ENCODE results near the gene PPFIA1. TPM values are rescaled to one million over a fixed set of nuclear protein-coding genes. Genes with fewer than 3 reads are reported as not detected.

Gene PPFIA1
- total and polyA plus RNA-seq, 2 of the 13 experiments (the other 11 are each of a cell fraction or from before 2014, with no cell fraction given) = 29.9 to 45.2 TPM

DNA sequence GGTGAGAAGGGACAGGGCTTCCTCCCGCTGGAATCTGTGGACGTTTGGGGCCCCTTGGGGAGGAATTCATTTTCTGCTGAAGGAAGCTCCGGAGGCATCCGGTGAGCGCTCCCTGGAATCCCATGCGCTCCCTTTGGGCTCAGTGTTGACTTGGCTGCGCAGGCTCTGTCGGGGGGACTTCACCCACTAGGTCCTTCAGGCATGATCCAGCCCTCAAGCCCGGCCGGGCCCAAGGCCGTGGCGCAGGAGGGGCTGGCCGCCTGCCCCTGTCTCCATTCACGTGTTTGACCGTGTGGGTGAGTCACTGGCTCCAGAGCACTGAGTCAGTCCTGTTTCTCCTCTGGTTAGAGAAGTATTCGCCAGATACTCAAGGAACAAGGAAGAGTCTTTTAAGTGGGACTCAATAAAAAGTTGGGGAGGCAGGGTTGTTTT lies 129.2 kb downstream of the PPFIA1 start (continued):
- TF ChIP-seq, protein P1, sequence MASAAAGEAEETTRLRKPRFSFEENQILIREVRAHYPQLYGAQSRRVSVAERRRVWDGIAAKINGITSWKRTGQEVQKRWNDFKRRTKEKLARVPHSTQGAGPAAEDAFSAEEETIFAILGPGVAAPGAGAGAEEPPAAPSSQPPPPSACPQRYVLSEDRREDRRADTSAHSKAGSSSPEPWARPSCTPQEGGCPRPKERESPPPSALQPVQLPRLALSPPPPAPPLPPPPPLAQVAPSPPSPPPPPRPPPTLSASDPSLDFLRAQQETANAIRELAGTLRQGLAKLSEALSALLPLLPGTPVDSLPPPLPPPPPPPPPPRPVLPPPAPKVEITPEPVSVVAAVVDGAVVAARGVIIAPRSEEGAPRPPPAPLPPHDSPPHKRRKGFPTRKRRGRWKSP (CRISPR knock-in tag; IDR thresholded peaks at IDR 0.05) = peak; percentile 71; the same call in 1 of the 2 replicates
- TF ChIP-seq CENPT (CRISPR knock-in tag; IDR thresholded peaks at IDR 0.05; ENCODE audit: low read depth) = no peak
- TF ChIP-seq, protein P2, sequence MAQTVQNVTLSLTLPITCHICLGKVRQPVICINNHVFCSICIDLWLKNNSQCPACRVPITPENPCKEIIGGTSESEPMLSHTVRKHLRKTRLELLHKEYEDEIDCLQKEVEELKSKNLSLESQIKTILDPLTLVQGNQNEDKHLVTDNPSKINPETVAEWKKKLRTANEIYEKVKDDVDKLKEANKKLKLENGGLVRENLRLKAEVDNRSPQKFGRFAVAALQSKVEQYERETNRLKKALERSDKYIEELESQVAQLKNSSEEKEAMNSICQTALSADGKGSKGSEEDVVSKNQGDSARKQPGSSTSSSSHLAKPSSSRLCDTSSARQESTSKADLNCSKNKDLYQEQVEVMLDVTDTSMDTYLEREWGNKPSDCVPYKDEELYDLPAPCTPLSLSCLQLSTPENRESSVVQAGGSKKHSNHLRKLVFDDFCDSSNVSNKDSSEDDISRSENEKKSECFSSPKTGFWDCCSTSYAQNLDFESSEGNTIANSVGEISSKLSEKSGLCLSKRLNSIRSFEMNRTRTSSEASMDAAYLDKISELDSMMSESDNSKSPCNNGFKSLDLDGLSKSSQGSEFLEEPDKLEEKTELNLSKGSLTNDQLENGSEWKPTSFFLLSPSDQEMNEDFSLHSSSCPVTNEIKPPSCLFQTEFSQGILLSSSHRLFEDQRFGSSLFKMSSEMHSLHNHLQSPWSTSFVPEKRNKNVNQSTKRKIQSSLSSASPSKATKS (CRISPR knock-in tag; IDR thresholded peaks at IDR 0.05) = no peak
- TF ChIP-seq TRIM24 (CRISPR knock-in tag; IDR thresholded peaks at IDR 0.05) = no peak
- TF ChIP-seq HHEX (CRISPR knock-in tag; IDR thresholded peaks at IDR 0.05) = no peak
- TF ChIP-seq SP2 (CRISPR knock-in tag; IDR thresholded peaks at IDR 0.05) = no peak
- TF ChIP-seq KDM5B (CRISPR knock-in tag; IDR thresholded peaks at IDR 0.05; ENCODE audit: borderline replicate concordance) = 0 out of 2 replicates have a peak, but pooled peaks have one; percentile 39
- TF ChIP-seq ZNF20 (CRISPR knock-in tag; IDR thresholded peaks at IDR 0.05) = no peak
- TF ChIP-seq NKX3-1 (CRISPR knock-in tag; IDR thresholded peaks at IDR 0.05) = no peak
- no peak for TF ChIP-seq WIZ (CRISPR knock-in tag; IDR thresholded peaks at IDR 0.05)
- peak; percentile 35; the same call in 1 of the 2 replicates for TF ChIP-seq ZNF350 (CRISPR knock-in tag; IDR thresholded peaks at IDR 0.05; ENCODE audit: borderline replicate concordance, low read depth)
- no peak for TF ChIP-seq SRSF9 (IDR thresholded peaks at IDR 0.05; ENCODE audit: borderline replicate concordance, insufficient read depth, low read depth, low read length, poor library complexity, severe bottlenecking)
- no peak for TF ChIP-seq MTA1 (CRISPR knock-in tag; IDR thresholded peaks at IDR 0.05; ENCODE audit: borderline replicate concordance)
- TF ChIP-seq ZNF17 (CRISPR knock-in tag; IDR thresholded peaks at IDR 0.05) = no peak
- TF ChIP-seq, protein P3, sequence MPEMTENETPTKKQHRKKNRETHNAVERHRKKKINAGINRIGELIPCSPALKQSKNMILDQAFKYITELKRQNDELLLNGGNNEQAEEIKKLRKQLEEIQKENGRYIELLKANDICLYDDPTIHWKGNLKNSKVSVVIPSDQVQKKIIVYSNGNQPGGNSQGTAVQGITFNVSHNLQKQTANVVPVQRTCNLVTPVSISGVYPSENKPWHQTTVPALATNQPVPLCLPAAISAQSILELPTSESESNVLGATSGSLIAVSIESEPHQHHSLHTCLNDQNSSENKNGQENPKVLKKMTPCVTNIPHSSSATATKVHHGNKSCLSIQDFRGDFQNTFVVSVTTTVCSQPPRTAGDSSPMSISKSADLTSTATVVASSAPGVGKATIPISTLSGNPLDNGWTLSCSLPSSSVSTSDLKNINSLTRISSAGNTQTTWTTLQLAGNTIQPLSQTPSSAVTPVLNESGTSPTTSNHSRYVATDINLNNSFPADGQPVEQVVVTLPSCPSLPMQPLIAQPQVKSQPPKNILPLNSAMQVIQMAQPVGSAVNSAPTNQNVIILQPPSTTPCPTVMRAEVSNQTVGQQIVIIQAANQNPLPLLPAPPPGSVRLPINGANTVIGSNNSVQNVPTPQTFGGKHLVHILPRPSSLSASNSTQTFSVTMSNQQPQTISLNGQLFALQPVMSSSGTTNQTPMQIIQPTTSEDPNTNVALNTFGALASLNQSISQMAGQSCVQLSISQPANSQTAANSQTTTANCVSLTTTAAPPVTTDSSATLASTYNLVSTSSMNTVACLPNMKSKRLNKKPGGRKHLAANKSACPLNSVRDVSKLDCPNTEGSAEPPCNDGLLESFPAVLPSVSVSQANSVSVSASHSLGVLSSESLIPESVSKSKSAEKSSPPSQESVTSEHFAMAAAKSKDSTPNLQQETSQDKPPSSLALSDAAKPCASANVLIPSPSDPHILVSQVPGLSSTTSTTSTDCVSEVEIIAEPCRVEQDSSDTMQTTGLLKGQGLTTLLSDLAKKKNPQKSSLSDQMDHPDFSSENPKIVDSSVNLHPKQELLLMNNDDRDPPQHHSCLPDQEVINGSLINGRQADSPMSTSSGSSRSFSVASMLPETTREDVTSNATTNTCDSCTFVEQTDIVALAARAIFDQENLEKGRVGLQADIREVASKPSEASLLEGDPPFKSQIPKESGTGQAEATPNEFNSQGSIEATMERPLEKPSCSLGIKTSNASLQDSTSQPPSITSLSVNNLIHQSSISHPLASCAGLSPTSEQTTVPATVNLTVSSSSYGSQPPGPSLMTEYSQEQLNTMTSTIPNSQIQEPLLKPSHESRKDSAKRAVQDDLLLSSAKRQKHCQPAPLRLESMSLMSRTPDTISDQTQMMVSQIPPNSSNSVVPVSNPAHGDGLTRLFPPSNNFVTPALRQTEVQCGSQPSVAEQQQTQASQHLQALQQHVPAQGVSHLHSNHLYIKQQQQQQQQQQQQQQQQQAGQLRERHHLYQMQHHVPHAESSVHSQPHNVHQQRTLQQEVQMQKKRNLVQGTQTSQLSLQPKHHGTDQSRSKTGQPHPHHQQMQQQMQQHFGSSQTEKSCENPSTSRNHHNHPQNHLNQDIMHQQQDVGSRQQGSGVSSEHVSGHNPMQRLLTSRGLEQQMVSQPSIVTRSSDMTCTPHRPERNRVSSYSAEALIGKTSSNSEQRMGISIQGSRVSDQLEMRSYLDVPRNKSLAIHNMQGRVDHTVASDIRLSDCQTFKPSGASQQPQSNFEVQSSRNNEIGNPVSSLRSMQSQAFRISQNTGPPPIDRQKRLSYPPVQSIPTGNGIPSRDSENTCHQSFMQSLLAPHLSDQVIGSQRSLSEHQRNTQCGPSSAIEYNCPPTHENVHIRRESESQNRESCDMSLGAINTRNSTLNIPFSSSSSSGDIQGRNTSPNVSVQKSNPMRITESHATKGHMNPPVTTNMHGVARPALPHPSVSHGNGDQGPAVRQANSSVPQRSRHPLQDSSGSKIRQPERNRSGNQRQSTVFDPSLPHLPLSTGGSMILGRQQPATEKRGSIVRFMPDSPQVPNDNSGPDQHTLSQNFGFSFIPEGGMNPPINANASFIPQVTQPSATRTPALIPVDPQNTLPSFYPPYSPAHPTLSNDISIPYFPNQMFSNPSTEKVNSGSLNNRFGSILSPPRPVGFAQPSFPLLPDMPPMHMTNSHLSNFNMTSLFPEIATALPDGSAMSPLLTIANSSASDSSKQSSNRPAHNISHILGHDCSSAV (CRISPR knock-in tag; IDR thresholded peaks at IDR 0.05; ENCODE audit: borderline replicate concordance) = no peak
- peak; percentile 39; the same call in 1 of the 2 replicates for TF ChIP-seq FOXA3 (CRISPR knock-in tag; IDR thresholded peaks at IDR 0.05)
- no peak for TF ChIP-seq CHD4 (IDR thresholded peaks at IDR 0.05; ENCODE audit: borderline replicate concordance, low read length)

All from HepG2 (cell line).